ENCODE results near the gene BAIAP3.

BAIAP3 gene

DNA sequence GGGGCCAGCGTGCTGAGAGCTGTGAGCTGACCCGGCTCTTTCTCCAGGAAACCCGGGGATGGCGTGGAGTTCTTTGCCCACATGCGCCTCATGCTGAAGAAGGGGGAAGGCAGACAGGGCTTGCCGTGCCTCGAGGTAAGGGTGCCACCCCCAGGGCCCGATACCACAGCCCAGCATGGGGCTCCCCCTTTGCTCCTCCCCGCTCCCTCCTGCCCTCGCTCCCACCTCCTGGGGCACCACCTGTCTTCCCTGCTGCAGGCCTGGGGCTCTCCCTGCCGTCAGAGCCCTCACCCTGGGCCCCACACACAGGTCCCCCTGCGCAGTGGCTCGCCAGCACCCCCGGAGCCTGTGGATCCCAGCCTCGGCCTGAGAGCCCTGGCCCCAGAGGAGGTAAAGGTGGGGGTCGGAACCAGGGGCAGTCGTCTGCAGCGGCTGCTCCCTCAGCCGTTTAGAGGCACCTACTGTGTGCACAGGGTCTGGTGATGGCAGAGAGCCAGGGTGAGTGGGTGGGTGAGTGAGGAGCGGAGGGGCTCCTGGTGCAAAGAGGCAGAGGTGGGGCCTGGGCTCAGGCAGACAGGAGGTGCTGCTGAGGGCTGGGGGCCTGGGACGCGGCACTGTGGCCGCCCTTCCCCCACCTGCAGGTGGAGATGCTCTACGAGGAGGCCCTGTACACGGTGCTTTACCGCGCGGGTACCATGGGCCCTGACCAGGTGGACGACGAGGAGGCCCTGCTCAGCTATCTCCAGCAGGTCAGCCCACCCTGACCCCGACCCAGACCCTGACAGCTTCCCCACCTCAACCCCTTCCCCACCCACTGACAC is 5.6 kb downstream of the BAIAP3 start:
- H3K36me3 ChIP-seq (ENCODE audit: control insufficient read depth, insufficient read depth, low read length, severe bottlenecking), result no peaks in the 10 kb centered on the region
- H3K4me1 ChIP-seq (ENCODE audit: control insufficient read depth, insufficient read depth, low read length), result no peaks in the 10 kb centered on the region
- H3K9ac ChIP-seq (ENCODE audit: low read length), result no peak overlapping the region
- no peak for DNase-seq (ENCODE audit: low read depth)
- H3K4me3 ChIP-seq (ENCODE audit: low read length), result no peak overlapping the region
- peaks cover 21% of the 10 kb centered on the region for H3K27me3 ChIP-seq (replicated peaks; ENCODE audit: control insufficient read depth, insufficient read depth, low read length)
- no peaks in the 10 kb centered on the region for H3K9me3 ChIP-seq (ENCODE audit: control insufficient read depth, low read length)

- Histone ChIP-seq H3K4me3 (ENCODE audit: low read length) (no peak overlapping the region), H3K36me3 (ENCODE audit: control insufficient read depth, insufficient read depth, low read length, severe bottlenecking) (no peaks in the 10 kb centered on the region), H3K27me3 (replicated peaks; ENCODE audit: control insufficient read depth, insufficient read depth, low read length) (peaks cover 12% of the 10 kb centered on the region), H3K9me3 (ENCODE audit: control insufficient read depth, low read length) (no peaks in the 10 kb centered on the region), H3K9ac (ENCODE audit: low read length) (no peak overlapping the region), H3K4me1 (ENCODE audit: control insufficient read depth, insufficient read depth, low read length) (no peaks in the 10 kb centered on the region)
- DNase-seq (ENCODE audit: low read depth), result no peak
Observed at GRCh38 chr16:1340730-1341494, 7.5 kb downstream of the BAIAP3 start.

DNA sequence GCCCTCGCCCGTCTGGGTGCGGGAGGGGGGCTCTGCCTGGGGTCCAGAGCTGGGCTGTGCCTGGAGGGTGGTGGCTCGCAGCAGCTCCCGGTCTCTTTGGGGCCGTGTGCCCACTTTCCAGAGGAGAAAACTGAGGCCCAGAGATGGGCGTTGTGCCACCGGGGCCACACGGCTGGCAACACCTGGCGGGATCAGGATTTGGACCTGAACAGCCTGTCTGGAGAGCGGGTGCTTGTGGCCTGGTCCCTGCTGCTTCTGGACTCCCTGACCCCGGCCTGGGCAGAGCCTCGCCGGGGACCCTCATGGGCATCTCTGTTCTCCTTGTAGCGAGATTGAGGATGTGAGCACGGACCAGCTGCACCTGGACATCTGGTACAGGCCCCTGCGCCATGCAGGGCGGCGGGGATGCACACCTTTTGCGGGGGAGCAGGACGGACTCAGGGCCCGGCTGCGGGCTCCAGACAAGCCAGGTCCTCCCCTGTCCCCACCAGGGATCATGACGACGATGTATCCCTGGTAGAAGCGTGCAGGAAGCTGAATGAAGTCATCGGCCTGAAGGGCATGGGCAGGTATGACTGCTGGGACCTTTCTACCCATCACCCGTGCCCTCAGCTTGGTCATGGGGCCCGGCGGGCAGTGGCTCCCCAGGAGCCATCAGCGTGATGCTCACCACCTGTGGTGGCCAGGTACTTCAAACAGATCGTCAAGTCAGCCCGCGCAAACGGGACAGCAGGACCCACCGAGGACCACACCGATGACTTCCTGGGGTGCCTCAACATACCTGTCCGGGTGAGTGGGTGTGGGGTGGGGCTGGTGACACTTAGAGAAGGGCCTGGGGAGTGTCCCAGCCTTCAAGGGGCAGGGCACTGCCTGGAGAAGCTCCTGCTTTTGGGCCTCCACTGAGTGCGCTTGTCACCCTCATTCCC is 8.3 kb downstream of the BAIAP3 start:
- DNase-seq (ENCODE audit: low read depth), result no peak
- H3K4me3 ChIP-seq (ENCODE audit: low read length), result no peak overlapping the region
- H3K36me3 ChIP-seq (ENCODE audit: control insufficient read depth, insufficient read depth, low read length, severe bottlenecking), result no peaks in the 10 kb centered on the region
- no peak overlapping the region for H3K9ac ChIP-seq (ENCODE audit: low read length)
- no peaks in the 10 kb centered on the region for H3K9me3 ChIP-seq (ENCODE audit: control insufficient read depth, low read length)
- peaks cover 12% of the 10 kb centered on the region for H3K27me3 ChIP-seq (replicated peaks; ENCODE audit: control insufficient read depth, insufficient read depth, low read length)
- no peaks in the 10 kb centered on the region for H3K4me1 ChIP-seq (ENCODE audit: control insufficient read depth, insufficient read depth, low read length)

GRCh38 chr16:1342526-1343427 is 9.3 kb downstream of the BAIAP3 start:
- Histone ChIP-seq H3K36me3 (ENCODE audit: control insufficient read depth, insufficient read depth, low read length, severe bottlenecking) (no peaks in the 10 kb centered on the region), H3K4me3 (ENCODE audit: low read length) (no peak overlapping the region), H3K9ac (ENCODE audit: low read length) (no peak overlapping the region), H3K4me1 (ENCODE audit: control insufficient read depth, insufficient read depth, low read length) (no peaks in the 10 kb centered on the region), H3K27me3 (replicated peaks; ENCODE audit: control insufficient read depth, insufficient read depth, low read length) (peaks cover 12% of the 10 kb centered on the region), H3K9me3 (ENCODE audit: control insufficient read depth, low read length) (no peaks in the 10 kb centered on the region)
- peak; percentile 56 for DNase-seq (ENCODE audit: low read depth)

- Histone ChIP-seq H3K9ac (ENCODE audit: low read length) (no peak overlapping the region), H3K4me1 (ENCODE audit: control insufficient read depth, insufficient read depth, low read length) (no peaks in the 10 kb centered on the region), H3K36me3 (ENCODE audit: control insufficient read depth, insufficient read depth, low read length, severe bottlenecking) (peaks cover 2% of the 10 kb centered on the region), H3K9me3 (ENCODE audit: control insufficient read depth, low read length) (no peaks in the 10 kb centered on the region), H3K4me3 (ENCODE audit: low read length) (no peak overlapping the region), H3K27me3 (replicated peaks; ENCODE audit: control insufficient read depth, insufficient read depth, low read length) (peaks cover 12% of the 10 kb centered on the region)
- no peak for DNase-seq (ENCODE audit: low read depth)
Observed at GRCh38 chr16:1343428-1344242, 10.2 kb downstream of the BAIAP3 start.

- Histone ChIP-seq H3K27me3 (replicated peaks; ENCODE audit: control insufficient read depth, insufficient read depth, low read length) (peaks cover 12% of the 10 kb centered on the region), H3K9me3 (ENCODE audit: control insufficient read depth, low read length) (no peaks in the 10 kb centered on the region), H3K9ac (ENCODE audit: low read length) (no peak overlapping the region), H3K4me3 (ENCODE audit: low read length) (no peak overlapping the region), H3K4me1 (ENCODE audit: control insufficient read depth, insufficient read depth, low read length) (no peaks in the 10 kb centered on the region), H3K36me3 (ENCODE audit: control insufficient read depth, insufficient read depth, low read length, severe bottlenecking) (peaks cover 10% of the 10 kb centered on the region)
- DNase-seq (ENCODE audit: low read depth), result no peak
Observed at GRCh38 chr16:1344499-1344898, 11.1 kb downstream of the BAIAP3 start.

GRCh38 chr16:1345087-1345486 is 11.6 kb downstream of the BAIAP3 start:
- H3K9ac ChIP-seq (ENCODE audit: low read length), result no peak overlapping the region
- no peaks in the 10 kb centered on the region for H3K4me1 ChIP-seq (ENCODE audit: control insufficient read depth, insufficient read depth, low read length)
- no peak for DNase-seq (ENCODE audit: low read depth)
- H3K9me3 ChIP-seq (ENCODE audit: control insufficient read depth, low read length), result no peaks in the 10 kb centered on the region
- H3K27me3 ChIP-seq (replicated peaks; ENCODE audit: control insufficient read depth, insufficient read depth, low read length), result peaks cover 12% of the 10 kb centered on the region
- H3K4me3 ChIP-seq (ENCODE audit: low read length), result no peak overlapping the region
- H3K36me3 ChIP-seq (ENCODE audit: control insufficient read depth, insufficient read depth, low read length, severe bottlenecking), result peaks cover 13% of the 10 kb centered on the region

- peaks cover 12% of the 10 kb centered on the region for H3K27me3 ChIP-seq (replicated peaks; ENCODE audit: control insufficient read depth, insufficient read depth, low read length)
- H3K9ac ChIP-seq (ENCODE audit: low read length), result no peak overlapping the region
- no peak overlapping the region for H3K4me3 ChIP-seq (ENCODE audit: low read length)
- H3K9me3 ChIP-seq (ENCODE audit: control insufficient read depth, low read length), result no peaks in the 10 kb centered on the region
- DNase-seq (ENCODE audit: low read depth), result no peak
- H3K4me1 ChIP-seq (ENCODE audit: control insufficient read depth, insufficient read depth, low read length), result peaks cover 7% of the 10 kb centered on the region
- H3K36me3 ChIP-seq (ENCODE audit: control insufficient read depth, insufficient read depth, low read length, severe bottlenecking), result peaks cover 13% of the 10 kb centered on the region
Observed at GRCh38 chr16:1345651-1346421, 12.4 kb downstream of the BAIAP3 start.

DNA sequence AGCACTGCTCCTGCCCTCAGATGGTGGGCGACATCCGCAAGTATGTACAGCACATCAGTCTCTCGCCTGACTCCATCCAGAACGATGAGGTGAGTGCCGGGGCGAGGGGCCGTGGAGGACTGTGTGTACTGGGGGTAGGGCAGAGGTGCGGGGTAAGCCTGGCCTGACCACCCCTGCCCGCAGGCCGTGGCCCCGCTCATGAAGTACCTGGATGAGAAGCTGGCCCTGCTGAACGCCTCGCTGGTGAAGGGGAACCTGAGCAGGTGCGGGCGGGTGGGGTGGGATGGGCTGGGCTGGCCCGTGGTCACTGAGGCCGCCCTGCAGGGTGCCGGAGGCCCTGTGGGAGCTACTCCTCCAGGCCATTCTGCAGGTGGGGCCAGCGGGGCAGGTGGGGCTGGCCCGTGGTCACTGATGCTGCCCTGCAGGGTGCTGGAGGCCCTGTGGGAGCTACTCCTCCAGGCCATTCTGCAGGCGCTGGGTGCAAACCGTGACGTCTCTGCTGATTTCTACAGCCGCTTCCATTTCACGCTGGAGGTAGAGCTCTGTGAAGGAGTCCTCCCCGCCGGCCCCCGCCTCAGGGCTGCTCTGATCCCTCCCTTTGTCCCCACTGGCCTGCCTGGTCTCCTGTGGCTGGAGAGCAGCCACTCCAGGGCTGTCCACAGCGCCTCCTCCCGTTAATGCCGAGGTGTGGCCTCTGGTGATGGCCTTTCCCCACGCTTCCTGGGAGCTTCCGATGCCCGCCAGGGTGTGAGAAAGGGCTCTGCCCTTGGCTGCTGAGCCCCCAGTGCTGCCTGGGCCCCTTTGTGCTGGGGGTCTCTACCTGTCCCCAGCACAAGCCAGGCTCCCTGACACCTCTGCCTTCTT is 13.2 kb downstream of the BAIAP3 start:
- Histone ChIP-seq H3K4me3 (ENCODE audit: low read length) (no peak overlapping the region), H3K36me3 (ENCODE audit: control insufficient read depth, insufficient read depth, low read length, severe bottlenecking) (peaks cover 13% of the 10 kb centered on the region), H3K9me3 (ENCODE audit: control insufficient read depth, low read length) (no peaks in the 10 kb centered on the region), H3K9ac (ENCODE audit: low read length) (no peak overlapping the region), H3K27me3 (replicated peaks; ENCODE audit: control insufficient read depth, insufficient read depth, low read length) (peaks cover 12% of the 10 kb centered on the region), H3K4me1 (ENCODE audit: control insufficient read depth, insufficient read depth, low read length) (peaks cover 11% of the 10 kb centered on the region)
- DNase-seq (ENCODE audit: low read depth), result peak; percentile 19

Measured in adipocyte (in vitro differentiated cells).